NCI-H345 treated with DMSO at 0.1 percent for 48 hours (cell line): ENCODE measurements around the gene ISM1.

Experiments used
- DNase-seq: peaks from one replicate; lab custom pipeline; 2025; ENCODE audit not compliant: unreplicated experiment; lab: John Stamatoyannopoulos, UW

ISM1 gene

DNA sequence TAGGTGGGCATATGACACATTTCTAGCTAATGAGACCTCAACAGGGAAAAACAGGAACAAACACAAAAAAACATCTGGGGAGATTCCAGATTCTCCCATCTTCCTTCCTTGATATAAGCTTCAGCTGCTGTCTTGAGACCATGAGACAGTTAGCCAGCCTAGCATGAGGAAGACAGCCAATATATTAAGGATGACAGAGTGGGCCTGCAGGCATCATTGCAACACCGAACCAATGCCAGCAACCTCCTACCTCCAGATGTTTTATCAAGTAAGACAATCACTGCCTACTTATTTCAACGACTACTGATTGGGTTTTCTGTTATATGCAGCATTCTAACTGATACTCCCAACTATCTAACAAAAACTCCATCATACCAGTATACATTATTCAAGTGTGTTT, 119.0 kb downstream of the ISM1 start:
- no peak for DNase-seq

DNA sequence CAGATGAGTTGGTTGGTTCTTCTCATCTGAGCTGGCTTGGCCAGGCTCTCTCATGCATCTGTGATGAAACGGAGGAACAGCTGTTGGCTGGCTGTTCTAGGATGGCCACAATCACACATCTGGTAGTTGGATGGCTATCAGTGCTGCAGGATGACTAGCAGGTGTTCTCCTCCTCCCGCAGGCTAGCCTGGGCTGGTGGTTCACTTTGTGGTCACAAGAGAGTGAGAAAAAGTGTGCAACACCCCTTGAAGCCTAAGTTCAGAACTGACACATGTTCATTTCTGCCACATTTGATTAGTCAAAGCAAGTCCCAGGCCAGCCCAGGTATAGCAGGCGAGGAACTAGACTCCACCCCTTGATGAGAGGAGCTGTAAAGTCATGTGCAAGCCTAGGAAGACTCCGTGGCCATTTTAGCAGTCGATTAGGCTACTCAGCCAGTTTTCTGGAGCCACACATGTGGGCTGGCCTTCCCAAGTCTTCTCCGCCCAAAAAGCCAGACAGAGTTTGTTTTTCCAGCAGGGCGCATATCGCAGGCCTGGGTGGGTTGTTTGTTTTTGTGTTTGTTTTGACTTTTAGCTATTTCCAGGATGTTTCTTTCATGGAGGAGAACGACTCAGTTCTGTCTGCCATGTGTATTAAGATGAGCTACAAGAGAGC, 120.8 kb downstream of the ISM1 start:
- no peak for DNase-seq

DNA sequence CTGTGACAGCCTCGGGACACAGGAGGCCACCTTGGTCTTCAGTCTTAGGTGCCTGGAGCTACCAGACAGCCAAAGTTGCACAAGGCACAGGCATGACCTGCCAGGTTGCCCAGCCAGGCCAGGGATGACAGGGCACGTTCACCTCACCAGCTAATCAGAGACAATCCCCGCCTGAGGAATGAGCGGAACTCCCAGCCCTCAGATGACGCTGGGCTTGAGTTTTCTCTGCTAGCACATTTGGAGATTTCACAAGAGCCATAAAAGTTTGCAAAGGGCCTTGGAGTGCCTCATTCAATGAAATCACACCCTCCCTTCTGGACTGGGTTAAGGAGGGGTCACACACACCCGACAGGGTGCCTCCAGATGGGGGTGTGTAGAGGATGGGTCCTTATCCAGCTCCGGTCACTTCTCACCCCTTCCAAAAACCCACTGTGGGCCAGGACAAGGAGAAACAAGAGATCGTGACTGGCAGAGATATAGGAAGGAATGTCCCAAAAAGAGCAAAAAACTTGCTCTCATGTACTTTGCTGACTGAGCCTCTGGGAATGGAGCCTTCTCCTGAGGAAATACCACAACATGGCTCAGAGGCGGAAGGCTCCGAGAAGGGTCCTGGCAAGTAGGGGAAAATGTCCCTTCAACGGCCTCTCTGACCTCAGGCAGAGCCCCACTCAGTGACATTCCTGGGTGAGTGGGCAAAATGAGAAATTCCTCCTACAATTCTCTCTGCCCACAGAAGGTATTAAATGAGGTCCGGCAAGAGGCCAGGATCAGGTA, 121.6 kb downstream of the ISM1 start:
- DNase-seq, result no peak

DNA sequence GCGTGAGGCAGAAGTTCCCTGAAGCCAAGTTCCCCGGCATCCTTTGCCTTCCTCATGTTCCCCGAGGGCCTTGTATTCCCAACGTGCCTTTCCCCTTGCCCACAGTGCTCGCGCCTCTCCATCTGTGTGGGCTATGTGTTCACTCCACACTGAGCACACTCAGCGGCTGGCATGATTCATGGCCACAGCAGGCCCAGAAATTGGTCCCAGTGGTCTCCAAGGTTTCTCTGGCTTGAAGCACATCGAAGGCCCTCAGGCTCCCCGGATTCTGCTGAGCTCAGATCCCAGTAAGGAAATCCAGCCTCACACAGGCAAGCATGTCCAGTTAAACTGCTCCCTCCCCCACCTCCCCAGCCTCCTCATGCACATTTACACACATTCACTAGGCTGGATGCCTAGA, 123.6 kb downstream of the ISM1 start:
- no peak for DNase-seq

DNA sequence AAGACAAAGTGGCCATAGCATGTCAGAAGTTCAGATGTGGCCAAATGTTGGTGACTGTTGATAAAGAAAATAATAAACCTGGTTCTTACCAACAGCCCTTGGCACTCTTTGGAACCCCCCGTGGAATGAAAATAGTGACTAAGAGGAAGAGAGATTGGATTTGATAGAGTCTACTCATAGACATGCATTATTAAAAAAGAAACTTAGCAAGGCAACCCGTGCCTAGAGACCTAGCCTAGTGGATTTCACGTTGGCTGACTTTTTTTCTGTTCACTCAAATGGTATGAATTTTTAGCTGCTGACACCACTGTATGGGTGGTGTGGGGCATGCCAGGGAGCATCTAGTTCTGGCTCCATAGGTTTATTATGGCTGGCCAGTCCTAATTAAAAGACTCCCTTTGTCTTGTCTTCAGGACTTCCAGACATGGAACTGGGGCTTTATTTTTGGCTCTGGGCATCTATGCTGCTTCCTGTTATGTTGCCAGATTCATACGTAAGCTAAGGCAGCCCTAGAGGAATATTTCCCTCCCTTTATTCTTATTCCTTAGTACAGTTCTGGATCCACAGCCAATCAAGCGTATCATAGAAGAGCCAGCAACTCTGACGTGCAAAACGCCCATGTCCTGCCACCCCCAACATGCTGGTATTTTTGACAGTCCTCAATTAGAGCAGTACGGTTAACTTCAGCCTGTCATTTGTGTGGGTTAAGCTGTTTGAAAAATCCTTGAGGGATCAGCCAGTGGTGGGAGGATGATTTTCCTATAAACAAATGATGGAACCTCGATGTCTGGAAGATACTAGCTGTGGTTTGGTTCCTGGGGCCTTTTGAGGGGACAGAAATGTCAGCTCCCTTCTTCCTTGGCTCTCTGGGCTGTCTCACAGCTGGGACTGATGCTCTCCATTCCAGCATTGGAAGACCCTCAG, 127.5 kb downstream of the ISM1 start:
- no peak for DNase-seq

DNA sequence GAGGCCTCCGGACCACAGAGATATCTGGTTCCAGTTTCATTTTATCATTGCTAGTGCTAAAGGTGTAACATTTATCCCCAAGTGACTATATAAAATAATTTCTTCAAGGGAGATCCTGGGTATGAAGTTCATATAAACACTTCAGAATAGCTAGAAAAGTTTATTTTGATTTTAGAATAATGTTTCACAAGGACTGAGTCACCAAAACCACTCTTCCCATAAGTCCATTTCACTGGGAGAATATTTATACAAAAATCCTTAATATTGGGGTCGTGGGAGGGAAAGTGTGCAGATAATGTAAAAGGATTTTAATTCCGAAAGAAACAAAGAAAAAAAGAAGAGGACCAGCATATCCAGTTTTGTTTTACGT, 128.1 kb downstream of the ISM1 start:
- DNase-seq, result no peak
